ENCODE results near the gene EXOG.
"Not testable (repeated sequence)": the region's sequence is repeated elsewhere in the genome, so short reads cannot be mapped to it uniquely, and the experiment has no call there.

EXOG gene

DNA sequence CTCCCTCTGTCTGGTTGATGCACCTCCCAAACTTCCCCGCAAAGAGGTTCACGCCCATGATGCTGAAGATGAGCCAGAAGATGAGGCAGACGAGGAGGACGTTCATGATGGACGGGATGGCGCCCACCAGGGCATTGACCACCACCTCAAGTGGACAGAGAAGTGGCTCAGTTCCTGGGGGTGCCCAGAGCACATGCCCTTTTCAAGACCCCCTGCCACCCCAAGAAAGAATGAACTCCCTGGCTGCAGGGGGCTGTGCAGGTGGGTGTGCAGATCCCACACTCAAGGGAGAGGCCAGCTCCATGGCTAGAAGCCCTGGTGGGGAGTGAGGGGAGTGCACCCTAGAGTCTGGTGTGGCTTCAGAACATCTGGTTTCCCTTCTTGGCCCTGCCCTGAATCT is 64.1 kb downstream of the EXOG start:
- Histone ChIP-seq H3K27ac (ENCODE audit: low read length) (no peak overlapping the region), H3K9me3 (ENCODE audit: control insufficient read depth in 1 of 2, low read length in 2 of 2) (no peaks in the 10 kb centered on the region), H3K4me1 (ENCODE audit: control insufficient read depth in 1 of 2, insufficient read depth in 2 of 2, low read length in 2 of 2) (no peaks in the 10 kb centered on the region), H3K27me3 (ENCODE audit: low read depth, low read length) (no peaks in the 10 kb centered on the region), H3K36me3 (ENCODE audit: control insufficient read depth in 1 of 2, insufficient read depth in 2 of 2, low read length in 2 of 2) (no peaks in the 10 kb centered on the region), H3K4me3 (ENCODE audit: low read depth in 1 of 2, low read length in 2 of 2) (no peak overlapping the region)

DNA sequence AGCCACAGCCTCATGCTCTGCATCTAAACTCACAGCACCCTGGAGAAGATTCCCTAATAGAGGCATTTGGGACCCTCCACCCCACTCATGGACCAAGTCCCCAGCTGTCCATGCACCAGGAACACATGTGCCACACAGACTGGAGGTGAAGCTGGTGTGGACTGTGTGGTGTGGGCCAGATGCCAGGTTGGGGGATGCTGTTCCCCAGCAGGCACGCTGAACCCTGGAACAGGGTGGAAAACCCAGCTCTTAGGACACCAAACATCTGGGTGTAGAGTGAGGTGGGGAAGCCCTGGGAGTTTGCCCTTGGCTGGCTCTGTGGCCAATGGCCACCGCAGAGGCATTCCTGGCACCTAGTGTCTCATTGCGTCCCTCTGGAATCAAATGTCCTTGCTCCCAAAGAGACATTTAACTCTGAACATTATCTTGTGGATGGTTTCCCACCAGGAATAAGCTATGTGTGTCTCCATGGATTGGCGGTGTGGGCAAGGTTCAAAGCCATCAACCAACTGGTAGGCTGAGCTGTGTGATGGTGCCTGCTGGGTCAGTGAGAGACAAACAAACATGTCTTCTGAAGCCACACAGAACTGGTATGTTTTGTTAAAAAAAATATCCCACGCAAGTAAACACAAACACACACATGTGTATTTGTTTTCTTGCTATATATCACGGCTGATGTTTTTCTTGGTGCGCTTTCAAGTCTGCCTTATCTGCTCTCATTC is 65.0 kb downstream of the EXOG start:
- no peaks in the 10 kb centered on the region for H3K4me1 ChIP-seq (ENCODE audit: control insufficient read depth in 1 of 2, insufficient read depth in 2 of 2, low read length in 2 of 2)
- no peaks in the 10 kb centered on the region for H3K9me3 ChIP-seq (ENCODE audit: control insufficient read depth in 1 of 2, low read length in 2 of 2)
- H3K27ac ChIP-seq (ENCODE audit: low read length), result no peak overlapping the region
- no peaks in the 10 kb centered on the region for H3K27me3 ChIP-seq (ENCODE audit: low read depth, low read length)
- H3K36me3 ChIP-seq (ENCODE audit: control insufficient read depth in 1 of 2, insufficient read depth in 2 of 2, low read length in 2 of 2), result no peaks in the 10 kb centered on the region
- H3K4me3 ChIP-seq (ENCODE audit: low read depth in 1 of 2, low read length in 2 of 2), result no peak overlapping the region

DNA sequence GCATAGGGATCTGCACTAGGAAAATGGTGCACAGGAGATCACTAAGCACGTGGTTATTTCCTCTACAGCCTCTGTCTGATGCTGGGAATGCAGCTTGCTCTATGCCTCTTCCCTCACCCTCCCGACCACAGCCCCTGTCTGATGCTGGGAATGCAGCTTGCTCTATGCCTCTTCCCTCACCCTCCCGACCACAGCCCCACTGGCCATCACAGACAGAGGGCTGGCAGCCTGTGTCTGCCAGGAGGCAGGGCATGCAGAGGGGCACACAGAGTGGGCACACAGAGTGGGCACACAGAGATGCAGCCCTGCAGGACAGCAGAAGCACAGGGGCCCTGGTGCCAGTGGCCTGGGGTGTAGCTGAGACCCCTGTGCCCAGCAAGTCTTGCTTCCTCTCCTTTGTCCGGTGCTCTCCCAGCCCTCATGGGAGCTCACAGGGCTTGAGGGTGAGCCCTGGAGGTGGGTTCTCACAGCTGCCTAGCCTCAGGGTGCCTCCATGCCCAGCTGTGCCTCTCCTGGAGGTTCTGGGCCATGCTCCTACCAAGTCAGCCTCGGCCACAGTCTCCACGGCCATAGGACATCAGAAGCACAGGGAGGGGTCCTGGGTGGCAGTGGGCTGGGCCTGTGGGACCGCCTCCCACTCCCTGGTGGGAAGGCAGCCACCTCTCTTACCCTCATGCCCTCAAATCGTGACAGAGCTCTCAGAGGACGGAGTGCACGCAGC is 65.8 kb downstream of the EXOG start:
- Histone ChIP-seq H3K36me3 (ENCODE audit: control insufficient read depth in 1 of 2, insufficient read depth in 2 of 2, low read length in 2 of 2) (no peaks in the 10 kb centered on the region), H3K9me3 (ENCODE audit: control insufficient read depth in 1 of 2, low read length in 2 of 2) (no peaks in the 10 kb centered on the region), H3K4me1 (ENCODE audit: control insufficient read depth in 1 of 2, insufficient read depth in 2 of 2, low read length in 2 of 2) (no peaks in the 10 kb centered on the region), H3K27me3 (ENCODE audit: low read depth, low read length) (no peaks in the 10 kb centered on the region), H3K27ac (ENCODE audit: low read length) (no peak overlapping the region), H3K4me3 (ENCODE audit: low read depth in 1 of 2, low read length in 2 of 2) (no peak overlapping the region)

DNA sequence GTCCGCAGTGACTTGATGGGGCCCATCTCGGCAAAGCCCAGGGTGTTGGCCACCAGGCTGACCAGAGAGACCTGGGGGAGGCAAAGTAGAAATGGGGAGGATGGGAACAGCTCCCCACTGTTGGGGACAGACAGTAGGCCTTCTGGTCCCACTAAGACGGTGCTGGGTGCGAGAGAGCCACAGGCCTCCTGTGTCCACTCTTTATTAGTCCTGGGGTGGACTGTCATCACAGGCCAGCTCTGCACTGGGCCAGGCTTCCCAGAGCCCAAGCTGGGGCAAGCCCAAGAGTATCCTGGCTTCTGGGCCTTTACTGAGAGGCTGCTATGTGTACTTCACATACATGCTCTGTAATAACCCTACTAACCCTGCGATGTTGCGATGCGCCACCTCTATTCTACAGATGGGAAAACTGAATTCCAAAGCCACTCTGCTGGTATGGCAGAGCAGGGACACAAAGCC is 66.4 kb downstream of the EXOG start:
- H3K4me1 ChIP-seq (ENCODE audit: control insufficient read depth in 1 of 2, insufficient read depth in 2 of 2, low read length in 2 of 2), result no peaks in the 10 kb centered on the region
- H3K9me3 ChIP-seq (ENCODE audit: control insufficient read depth in 1 of 2, low read length in 2 of 2), result no peaks in the 10 kb centered on the region
- no peak overlapping the region for H3K27ac ChIP-seq (ENCODE audit: low read length)
- no peak overlapping the region for H3K4me3 ChIP-seq (ENCODE audit: low read depth in 1 of 2, low read length in 2 of 2)
- H3K27me3 ChIP-seq (ENCODE audit: low read depth, low read length), result no peaks in the 10 kb centered on the region
- no peaks in the 10 kb centered on the region for H3K36me3 ChIP-seq (ENCODE audit: control insufficient read depth in 1 of 2, insufficient read depth in 2 of 2, low read length in 2 of 2)

DNA sequence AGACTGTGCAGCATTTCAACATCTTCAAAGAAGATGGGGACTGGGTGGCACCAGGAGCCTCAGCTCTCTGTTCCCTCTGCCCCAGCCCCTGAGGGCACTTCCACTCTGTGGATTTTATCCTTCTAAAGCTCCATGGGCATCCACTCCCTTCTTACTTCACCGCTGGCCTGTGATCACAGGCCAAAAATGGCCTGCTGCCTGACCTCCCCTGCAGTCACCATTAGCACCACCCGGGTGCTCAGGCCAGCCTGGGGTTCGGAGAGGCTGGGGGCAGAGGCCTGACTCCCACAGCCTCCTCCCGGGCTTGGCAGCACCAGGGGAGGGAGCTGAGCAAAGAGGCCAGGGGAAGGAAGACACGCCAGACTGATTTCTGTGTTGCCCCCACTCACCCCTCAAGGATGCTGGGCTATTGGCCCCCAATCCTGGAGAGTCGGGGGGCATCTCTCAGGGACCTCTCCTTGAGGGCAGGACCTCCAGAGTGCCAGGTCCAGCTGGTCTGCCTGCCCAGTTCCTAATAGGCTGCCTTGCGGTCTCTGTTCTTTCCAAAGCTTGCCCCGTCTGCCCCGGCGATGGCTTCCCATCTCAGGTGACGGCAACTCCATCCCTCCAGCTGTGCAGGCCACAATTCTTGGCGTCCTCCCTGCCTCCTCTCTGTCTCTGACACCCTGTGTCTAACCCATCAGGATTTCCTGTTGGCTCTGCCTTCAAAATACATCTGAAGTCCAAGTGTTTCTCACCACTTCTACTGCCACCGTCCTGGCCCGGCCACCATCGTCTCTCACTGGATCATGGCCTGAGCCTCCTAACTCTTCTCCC is 67.1 kb downstream of the EXOG start:
- Histone ChIP-seq H3K27me3 (ENCODE audit: low read depth, low read length) (no peaks in the 10 kb centered on the region), H3K36me3 (ENCODE audit: control insufficient read depth in 1 of 2, insufficient read depth in 2 of 2, low read length in 2 of 2) (no peaks in the 10 kb centered on the region), H3K27ac (ENCODE audit: low read length) (no peak overlapping the region), H3K9me3 (ENCODE audit: control insufficient read depth in 1 of 2, low read length in 2 of 2) (no peaks in the 10 kb centered on the region), H3K4me3 (ENCODE audit: low read depth in 1 of 2, low read length in 2 of 2) (no peak overlapping the region), H3K4me1 (ENCODE audit: control insufficient read depth in 1 of 2, insufficient read depth in 2 of 2, low read length in 2 of 2) (no peaks in the 10 kb centered on the region)

DNA sequence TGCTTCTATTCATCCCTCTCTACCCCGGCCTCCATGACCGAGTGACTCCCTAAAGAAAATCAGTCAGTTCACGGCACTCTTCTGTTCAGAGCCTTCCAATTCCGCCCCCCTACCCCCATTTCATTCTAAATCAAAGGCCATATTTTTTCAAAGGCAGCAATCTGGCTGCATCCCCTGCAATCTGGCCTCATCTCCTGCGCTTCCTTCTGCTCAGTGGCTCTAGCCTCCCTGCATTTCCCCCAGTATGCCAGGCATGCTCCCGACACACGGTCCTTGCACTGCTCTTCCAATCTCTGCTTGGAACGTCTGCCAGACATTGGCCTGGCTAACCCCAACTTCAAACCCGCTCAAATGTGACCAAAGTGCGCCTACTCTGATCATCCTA is 67.7 kb downstream of the EXOG start:
- Histone ChIP-seq H3K27ac (ENCODE audit: low read length) (no peak overlapping the region), H3K4me1 (ENCODE audit: control insufficient read depth in 1 of 2, insufficient read depth in 2 of 2, low read length in 2 of 2) (no peaks in the 10 kb centered on the region), H3K27me3 (ENCODE audit: low read depth, low read length) (no peaks in the 10 kb centered on the region), H3K4me3 (ENCODE audit: low read depth in 1 of 2, low read length in 2 of 2) (no peak overlapping the region), H3K36me3 (ENCODE audit: control insufficient read depth in 1 of 2, insufficient read depth in 2 of 2, low read length in 2 of 2) (no peaks in the 10 kb centered on the region), H3K9me3 (ENCODE audit: control insufficient read depth in 1 of 2, low read length in 2 of 2) (no peaks in the 10 kb centered on the region)

DNA sequence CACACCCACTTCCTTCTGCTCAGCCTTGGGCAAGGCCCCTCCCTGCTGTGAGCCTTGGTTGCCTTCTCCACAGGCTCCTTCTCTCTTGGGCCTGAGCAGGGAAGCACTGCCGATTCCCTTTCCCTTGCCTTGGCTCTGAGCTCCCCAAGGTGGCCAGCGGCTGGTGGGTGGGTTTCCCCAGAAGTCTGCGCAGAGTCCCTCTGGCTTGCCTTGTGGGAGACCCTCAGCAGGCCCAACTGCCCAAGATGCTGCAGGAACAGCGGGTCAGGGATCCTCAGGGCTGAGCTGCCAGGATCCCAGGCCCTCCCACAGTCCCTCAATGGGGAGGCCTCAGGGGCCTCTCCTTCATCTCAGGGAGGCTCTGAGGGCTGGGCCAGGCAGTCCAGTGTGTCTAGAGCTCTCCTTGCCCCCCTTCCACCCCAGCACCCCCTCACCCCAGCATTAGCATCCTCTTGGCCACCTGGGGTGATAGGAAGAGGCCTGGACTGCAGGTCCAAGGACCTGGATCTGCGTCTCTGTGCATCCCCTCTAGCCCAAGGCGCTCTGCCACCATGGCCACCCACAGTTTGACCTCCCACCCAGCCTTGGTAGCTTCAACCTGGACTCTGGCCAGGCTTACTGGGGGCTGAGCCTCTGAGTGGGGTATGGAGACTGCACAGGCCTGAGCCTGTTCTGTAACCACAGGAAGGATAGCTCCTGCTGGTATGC is 68.6 kb downstream of the EXOG start:
- no peak overlapping the region for H3K4me3 ChIP-seq (ENCODE audit: low read depth in 1 of 2, low read length in 2 of 2)
- no peaks in the 10 kb centered on the region for H3K4me1 ChIP-seq (ENCODE audit: control insufficient read depth in 1 of 2, insufficient read depth in 2 of 2, low read length in 2 of 2)
- H3K27me3 ChIP-seq (ENCODE audit: low read depth, low read length), result no peaks in the 10 kb centered on the region
- no peak overlapping the region for H3K27ac ChIP-seq (ENCODE audit: low read length)
- H3K9me3 ChIP-seq (ENCODE audit: control insufficient read depth in 1 of 2, low read length in 2 of 2), result no peaks in the 10 kb centered on the region
- no peaks in the 10 kb centered on the region for H3K36me3 ChIP-seq (ENCODE audit: control insufficient read depth in 1 of 2, insufficient read depth in 2 of 2, low read length in 2 of 2)

DNA sequence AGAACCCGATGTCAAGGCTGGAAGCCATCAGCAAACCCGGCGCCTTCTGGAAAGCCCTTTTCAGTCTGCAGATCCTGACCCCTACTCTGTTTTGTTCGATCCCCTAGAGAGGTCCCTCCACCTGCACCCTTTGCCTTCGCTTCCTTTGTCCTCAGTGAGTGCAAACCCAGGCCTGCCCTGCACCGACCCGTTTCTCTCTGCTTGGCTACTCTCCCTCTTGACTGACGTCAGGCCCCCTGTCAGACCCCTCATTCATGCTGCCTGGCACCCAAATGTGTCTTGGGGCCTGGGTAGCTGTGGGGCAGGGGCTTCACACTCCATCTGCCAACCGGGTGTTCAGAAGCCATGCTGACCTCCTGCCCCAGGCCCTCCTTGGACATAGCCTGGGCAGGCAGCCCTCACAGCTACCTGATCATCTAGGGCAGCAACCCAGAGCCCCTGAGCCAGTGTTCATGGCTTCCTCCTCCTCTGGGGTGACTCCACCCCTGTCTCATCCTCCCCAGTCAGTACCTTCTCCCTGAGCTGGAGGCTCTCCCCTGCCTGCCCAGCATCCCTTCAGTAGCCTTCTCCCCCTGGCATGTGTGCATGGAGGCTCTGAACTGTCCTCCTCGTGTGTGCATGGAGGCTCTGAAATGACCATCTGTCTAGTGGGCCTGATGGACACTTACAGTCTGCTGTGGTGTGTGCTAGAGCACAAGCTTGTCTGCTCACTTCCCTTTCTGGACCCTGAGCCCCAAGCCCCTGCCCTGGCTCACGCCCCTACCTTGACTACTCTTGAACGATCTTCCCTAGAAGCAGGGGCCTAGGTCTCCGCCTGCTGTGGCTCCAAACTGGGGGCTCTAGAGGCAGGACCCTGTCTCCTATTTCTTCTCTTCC is 69.4 kb downstream of the EXOG start:
- H3K27ac ChIP-seq (ENCODE audit: low read length), result no peak overlapping the region
- H3K27me3 ChIP-seq (ENCODE audit: low read depth, low read length), result no peaks in the 10 kb centered on the region
- H3K9me3 ChIP-seq (ENCODE audit: control insufficient read depth in 1 of 2, low read length in 2 of 2), result no peaks in the 10 kb centered on the region
- H3K4me1 ChIP-seq (ENCODE audit: control insufficient read depth in 1 of 2, insufficient read depth in 2 of 2, low read length in 2 of 2), result no peaks in the 10 kb centered on the region
- no peaks in the 10 kb centered on the region for H3K36me3 ChIP-seq (ENCODE audit: control insufficient read depth in 1 of 2, insufficient read depth in 2 of 2, low read length in 2 of 2)
- no peak overlapping the region for H3K4me3 ChIP-seq (ENCODE audit: low read depth in 1 of 2, low read length in 2 of 2)

DNA sequence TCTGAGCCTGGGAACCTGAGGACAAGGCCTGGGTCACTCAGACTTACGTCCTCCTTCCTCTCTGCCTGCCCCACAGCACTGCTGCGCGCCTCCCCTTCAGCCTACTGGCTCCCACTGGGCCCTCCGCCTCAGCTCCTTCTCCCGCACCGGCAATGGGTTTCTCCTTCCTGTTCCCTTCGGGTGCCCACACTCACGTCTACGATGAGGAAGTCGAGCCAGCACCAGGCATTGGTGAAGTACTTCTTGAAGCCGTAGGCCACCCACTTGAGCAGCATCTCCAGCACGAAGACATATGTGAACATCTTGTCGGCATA is 70.0 kb downstream of the EXOG start:
- Histone ChIP-seq H3K27ac (ENCODE audit: low read length) (no peak overlapping the region), H3K9me3 (ENCODE audit: control insufficient read depth in 1 of 2, low read length in 2 of 2) (no peaks in the 10 kb centered on the region), H3K27me3 (ENCODE audit: low read depth, low read length) (no peaks in the 10 kb centered on the region), H3K4me3 (ENCODE audit: low read depth in 1 of 2, low read length in 2 of 2) (no peak overlapping the region), H3K36me3 (ENCODE audit: control insufficient read depth in 1 of 2, insufficient read depth in 2 of 2, low read length in 2 of 2) (no peaks in the 10 kb centered on the region), H3K4me1 (ENCODE audit: control insufficient read depth in 1 of 2, insufficient read depth in 2 of 2, low read length in 2 of 2) (no peaks in the 10 kb centered on the region)

DNA sequence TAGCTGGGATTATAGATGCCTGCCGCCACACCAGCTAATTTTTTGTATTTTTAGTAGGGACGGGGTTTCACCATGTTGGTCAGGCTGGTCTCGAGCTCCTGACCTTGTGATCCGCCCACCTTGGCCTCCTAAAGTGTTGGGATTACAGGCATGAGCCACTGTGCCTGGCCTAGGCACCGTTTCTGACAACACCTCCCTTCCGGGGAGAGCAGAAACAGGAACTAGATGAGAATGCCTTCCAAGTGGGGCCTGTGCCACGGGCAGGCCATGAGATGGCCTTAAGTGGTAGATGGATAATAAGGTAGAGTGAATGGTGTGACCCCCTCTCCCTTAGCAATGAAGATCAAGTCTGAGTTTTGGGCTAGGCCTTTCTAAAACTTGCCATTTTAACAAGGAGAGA is 70.7 kb downstream of the EXOG start:
- H3K4me1 ChIP-seq (ENCODE audit: control insufficient read depth in 1 of 2, insufficient read depth in 2 of 2, low read length in 2 of 2); H3K27me3 ChIP-seq (ENCODE audit: low read depth, low read length); H3K36me3 ChIP-seq (ENCODE audit: control insufficient read depth in 1 of 2, insufficient read depth in 2 of 2, low read length in 2 of 2); H3K4me3 ChIP-seq (ENCODE audit: low read depth in 1 of 2, low read length in 2 of 2); H3K9me3 ChIP-seq (ENCODE audit: control insufficient read depth in 1 of 2, low read length in 2 of 2); H3K27ac ChIP-seq (ENCODE audit: low read length): not testable (repeated sequence)

Data from muscle layer of duodenum (tissue), 2 donors.